ENCODE data around the gene TMED3.

- TF ChIP-seq CTCF (IDR thresholded peaks at IDR 0.05) (no peak), REST (IDR thresholded peaks at IDR 0.05; ENCODE audit: insufficient read depth in 1 of 2, low read depth in 2 of 2, low read length in 1 of 2) (no peak), POLR2AphosphoS5 (IDR thresholded peaks at IDR 0.05; ENCODE audit: low read depth, low read length) (no peak), SIN3A (IDR thresholded peaks at IDR 0.05; ENCODE audit: borderline replicate concordance, insufficient read depth, low read depth, low read length) (no peak), TCF7L2 (IDR thresholded peaks at IDR 0.05; ENCODE audit: low read depth, low read length) (no peak)
These were observed 3.9 kb downstream of the TMED3 start for GRCh38 chr15:79314811-79315210.
